Stimulated activated CD8-positive, alpha-beta memory T cell treated with anti-CD3 and anti-CD28 coated beads, Interleukin-4, amount 100 ng/mL, for 24 hours (primary cell): ENCODE measurements around the gene ZIC2.

ENCODE experiments used
- DNase-seq: peaks from one replicate; pipeline ENCODE4 v3.0.0-alpha.2; 2020; ENCODE audit warnings: low read depth

Gene ZIC2

DNA sequence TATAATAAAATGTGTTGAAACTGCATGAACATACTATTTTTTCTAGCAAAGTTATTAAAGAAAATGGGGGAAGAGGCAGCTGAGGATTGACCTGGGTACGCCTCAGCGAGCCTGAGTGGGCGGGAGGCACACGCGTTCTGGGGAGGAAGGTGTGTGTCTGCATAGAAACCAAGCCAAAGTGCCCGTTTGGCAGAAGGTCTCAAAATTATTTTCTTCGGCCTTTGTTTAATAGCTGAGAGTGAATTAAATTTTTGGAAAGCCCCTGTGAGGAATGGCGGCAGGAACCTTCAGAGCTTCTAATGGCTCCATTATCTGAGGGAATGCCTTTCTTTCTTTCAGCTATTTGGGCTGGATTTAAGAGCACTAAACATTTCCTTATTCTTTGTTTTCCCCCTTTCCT, 5.2 kb downstream of the ZIC2 start:
- no peak for DNase-seq

DNA sequence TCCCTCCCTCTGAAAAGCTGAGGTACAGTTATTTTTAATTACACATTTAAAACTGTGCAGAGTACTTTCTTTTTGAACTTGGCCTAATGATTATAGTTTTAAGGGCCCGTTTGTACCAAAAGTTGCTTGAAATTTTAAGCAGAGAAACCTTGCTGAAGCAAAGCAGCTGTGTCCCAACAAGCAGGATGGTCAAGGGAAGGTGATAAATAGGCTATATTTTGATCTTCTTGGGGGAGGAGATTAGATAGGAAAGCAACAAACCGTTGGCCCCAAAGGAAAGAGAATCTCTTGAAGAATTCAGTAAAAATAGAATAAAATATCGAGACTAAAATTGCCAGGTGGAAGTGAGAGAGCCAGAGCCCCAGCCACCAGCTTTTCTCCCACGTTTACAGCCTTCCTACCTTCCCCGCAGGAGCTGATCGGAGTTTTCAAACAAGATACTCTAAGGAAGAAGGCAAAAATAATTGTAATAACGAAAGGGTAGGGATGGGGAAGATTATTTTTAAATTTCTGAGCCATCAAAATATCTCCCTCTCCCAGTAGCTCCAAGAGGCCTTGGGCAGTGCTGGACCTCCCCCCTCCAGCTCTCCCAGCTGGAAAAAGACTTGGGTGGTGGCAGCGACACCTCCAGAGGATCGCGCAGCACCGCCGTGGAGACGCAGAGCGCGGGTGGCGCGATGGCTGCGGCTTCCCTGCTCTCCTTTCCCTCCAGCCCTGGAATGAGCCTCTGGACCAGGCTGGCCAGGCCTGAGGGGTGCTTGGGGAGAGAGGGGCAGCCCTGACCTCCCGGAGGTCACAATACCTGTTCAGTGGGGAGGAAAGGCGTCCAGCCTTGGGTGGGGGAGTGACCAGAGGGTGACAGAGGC, 5.8 kb downstream of the ZIC2 start:
- no peak for DNase-seq

GRCh38 chr13:99988529-99989275, 7.1 kb downstream of the ZIC2 start:
- DNase-seq = no peak

- DNase-seq = no peak
These were observed 7.9 kb downstream of the ZIC2 start for GRCh38 chr13:99989276-99990125.

- no peak for DNase-seq
These were observed 8.8 kb downstream of the ZIC2 start for GRCh38 chr13:99990126-99990977.

DNA sequence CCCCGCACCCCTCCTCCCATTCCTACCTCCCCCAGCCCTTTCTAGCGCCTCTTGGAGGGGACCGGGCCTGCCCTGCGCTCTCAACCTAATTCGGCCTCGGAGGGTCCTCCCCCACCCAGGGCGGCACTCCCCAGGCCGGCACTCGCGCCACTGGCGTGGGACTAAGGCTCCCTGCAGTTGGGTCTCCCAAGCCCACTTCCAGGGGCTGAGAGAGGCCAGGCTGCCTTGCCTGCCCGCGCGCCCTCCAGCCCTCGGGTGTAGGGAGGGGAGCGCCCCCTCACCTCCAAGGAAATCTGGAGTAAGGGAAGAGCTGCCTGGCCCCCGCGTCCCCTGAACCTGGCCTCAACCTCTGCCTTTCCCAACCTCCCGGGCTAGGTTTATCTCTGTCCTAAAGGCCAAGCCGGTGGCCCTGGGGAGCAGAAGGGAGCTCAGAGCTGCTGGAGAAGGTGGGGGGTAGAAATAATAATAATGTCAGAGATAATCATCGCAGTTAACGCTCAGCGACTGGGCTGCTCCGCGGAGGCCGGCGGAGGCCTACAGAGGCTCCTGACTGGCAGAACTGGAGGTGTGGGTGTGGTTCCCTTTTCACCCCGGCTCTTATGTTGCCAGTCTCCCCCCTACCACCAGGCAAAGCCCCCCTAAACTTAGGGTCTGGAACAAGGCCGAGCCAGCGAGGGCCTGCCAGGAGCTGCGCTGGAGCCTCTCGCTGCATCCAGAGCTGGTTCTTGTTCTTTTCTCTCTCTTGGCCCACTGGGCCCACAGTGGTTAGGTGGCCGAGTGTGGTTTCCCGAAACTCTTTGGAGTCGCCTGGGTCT, 9.6 kb downstream of the ZIC2 start:
- DNase-seq = no peak

DNA sequence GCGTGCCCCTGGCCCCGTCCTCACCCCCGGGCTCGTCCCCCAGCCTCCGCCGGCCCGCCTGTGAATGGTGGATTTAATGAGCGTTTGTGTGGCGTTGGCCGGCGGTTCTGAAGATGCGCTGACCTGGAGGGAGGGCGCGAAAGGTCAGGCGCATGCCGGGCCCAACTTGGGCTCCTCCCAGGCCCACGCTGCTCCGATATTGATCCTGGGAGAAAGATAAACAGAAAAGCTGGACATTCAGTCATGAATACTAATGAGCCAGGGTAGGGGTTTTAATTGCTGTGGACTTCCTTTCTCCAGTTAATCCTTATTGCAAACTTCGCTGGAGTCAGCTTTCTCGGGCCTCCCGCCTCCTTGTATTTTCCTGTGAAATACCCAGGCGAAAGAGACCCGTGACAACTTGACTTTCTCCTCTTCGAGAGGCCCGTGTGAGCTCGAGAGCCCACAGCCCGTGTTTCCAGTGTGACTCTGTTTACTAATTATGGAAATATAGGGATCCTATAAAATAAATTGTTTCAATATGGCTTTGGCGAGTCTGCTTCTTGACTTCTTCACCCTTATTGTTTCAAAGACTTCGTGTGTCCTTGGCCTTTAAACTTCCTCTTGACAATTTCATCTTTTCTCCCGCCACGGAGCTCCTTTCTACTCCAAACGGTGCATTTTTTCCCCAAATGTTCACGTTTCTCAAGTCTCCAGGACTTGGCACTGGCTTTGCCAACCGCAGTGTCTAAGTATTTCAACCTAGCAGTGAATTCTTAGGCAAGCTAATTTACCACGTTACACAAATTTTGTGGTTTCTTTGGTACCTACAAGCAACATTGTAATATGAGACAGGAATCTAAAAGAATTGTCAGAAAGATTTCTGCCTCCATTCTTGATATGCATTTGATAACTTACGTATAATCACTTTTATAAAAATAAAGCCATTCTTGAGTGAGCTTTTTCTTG, 10.5 kb downstream of the ZIC2 start:
- no peak for DNase-seq

GRCh38 chr13:99992949-99993351, 11.4 kb downstream of the ZIC2 start:
- DNase-seq = no peak

- no peak for DNase-seq
These were observed 12.4 kb downstream of the ZIC2 start for GRCh38 chr13:99993660-99994637.

DNA sequence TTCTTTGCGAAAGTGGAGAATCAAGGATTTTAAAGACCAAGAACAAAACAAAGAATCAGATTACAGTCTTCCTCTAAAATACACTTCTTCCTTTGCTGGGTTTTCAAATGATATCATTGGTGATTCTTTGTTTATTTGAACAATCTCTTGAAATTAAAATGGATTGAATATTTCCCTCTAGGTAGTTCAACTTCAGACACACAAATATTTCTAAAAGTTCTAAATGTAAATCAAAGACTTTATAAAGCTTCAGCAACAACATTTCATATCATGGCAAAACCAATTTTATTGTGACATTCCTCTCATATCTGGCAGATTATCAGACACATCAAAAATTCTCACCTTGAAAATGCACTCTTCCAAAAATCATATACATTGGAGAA, 13.0 kb downstream of the ZIC2 start:
- no peak for DNase-seq

- no peak for DNase-seq
These were observed 13.6 kb downstream of the ZIC2 start for GRCh38 chr13:99995104-99995588.

- DNase-seq = no peak
These were observed 14.2 kb downstream of the ZIC2 start for GRCh38 chr13:99995589-99996380.

- DNase-seq = no peak
These were observed 14.9 kb downstream of the ZIC2 start for GRCh38 chr13:99996381-99996973.

DNA sequence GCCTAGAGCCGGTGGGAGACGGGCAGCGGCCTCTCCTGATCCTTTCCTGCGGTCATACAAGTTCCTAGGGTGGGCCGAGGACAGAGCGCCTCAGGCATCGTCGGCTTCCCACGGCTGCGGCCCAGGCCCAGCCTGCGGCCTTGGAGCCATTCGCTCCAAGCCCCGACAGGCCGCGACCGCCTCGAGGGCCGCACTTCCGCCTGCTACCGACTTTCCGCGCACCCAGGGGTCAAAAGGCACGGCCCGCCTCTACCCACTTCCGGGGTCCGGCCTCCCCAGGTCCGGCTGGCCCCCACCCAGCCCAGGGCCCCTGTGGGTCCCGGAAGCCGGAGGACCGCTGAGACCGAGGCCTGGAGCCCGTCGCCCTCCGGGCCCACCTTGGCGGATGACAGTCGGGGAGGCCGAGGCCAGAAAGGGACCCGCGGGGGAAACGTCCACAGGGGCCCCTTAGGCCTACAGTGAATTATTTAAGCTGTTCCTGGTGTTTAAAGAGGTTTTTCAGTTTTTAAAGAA, 16.2 kb downstream of the ZIC2 start:
- DNase-seq = no peak

GRCh38 chr13:99998261-99998660, 16.7 kb downstream of the ZIC2 start:
- DNase-seq = no peak

GRCh38 chr13:100014621-100015020, 33.0 kb downstream of the ZIC2 start:
- no peak for DNase-seq
